Measurements from ENCODE around the gene KIT.
A peak's percentile ranks its signal among the peaks of the same experiment; 100 is the strongest.

KIT gene

GRCh38 chr4:54708339-54709279, 50.9 kb downstream of the KIT start:
- DNase-seq: no peak

- DNase-seq: peak; percentile 7
These were observed 51.6 kb downstream of the KIT start for GRCh38 chr4:54709400-54709799.

GRCh38 chr4:54712206-54712605, 54.4 kb downstream of the KIT start:
- no peak for DNase-seq

GRCh38 chr4:54714631-54715030, 56.9 kb downstream of the KIT start:
- DNase-seq: no peak

GRCh38 chr4:54716478-54717065, 58.8 kb downstream of the KIT start:
- no peak for DNase-seq

- DNase-seq: no peak
These were observed 59.9 kb downstream of the KIT start for GRCh38 chr4:54717694-54718093.

- DNase-seq: no peak
These were observed 61.6 kb downstream of the KIT start for GRCh38 chr4:54719378-54719777.

GRCh38 chr4:54723220-54723619, 65.5 kb downstream of the KIT start:
- DNase-seq: no peak

GRCh38 chr4:54723820-54724219, 66.1 kb downstream of the KIT start:
- no peak for DNase-seq

- no peak for DNase-seq
These were observed 69.2 kb downstream of the KIT start for GRCh38 chr4:54726907-54727306.

GRCh38 chr4:54727346-54727745, 69.6 kb downstream of the KIT start:
- no peak for DNase-seq

GRCh38 chr4:54728368-54728767, 70.6 kb downstream of the KIT start:
- DNase-seq: no peak

- DNase-seq: no peak
These were observed 71.5 kb downstream of the KIT start for GRCh38 chr4:54729256-54729655.

- DNase-seq: no peak
These were observed 72.8 kb downstream of the KIT start for GRCh38 chr4:54730581-54730980.

GRCh38 chr4:54731552-54731951, 73.8 kb downstream of the KIT start:
- no peak for DNase-seq

GRCh38 chr4:54731976-54732375, 74.2 kb downstream of the KIT start:
- no peak for DNase-seq

GRCh38 chr4:54737421-54737820, 79.7 kb downstream of the KIT start:
- no peak for DNase-seq

GRCh38 chr4:54741202-54741601, 83.4 kb downstream of the KIT start:
- no peak for DNase-seq

GRCh38 chr4:54742636-54743399, 85.1 kb downstream of the KIT start:
- no peak for DNase-seq

GRCh38 chr4:54743562-54743961, 85.8 kb downstream of the KIT start:
- DNase-seq: no peak

- DNase-seq: no peak
These were observed 86.7 kb downstream of the KIT start for GRCh38 chr4:54744487-54744886.

- DNase-seq: no peak
These were observed 87.4 kb downstream of the KIT start for GRCh38 chr4:54745031-54745770.

- no peak for DNase-seq
These were observed 88.5 kb downstream of the KIT start for GRCh38 chr4:54746218-54746617.

Data from activated gamma-delta T cell treated with Interleukin-2 at 50 U/mL for 16 hours (primary cell).